HG03378 (cell line): Measurements from ENCODE around the gene DPH5.
"Not testable (repeated sequence)": the region's sequence is repeated elsewhere in the genome, so short reads cannot be mapped to it uniquely, and the experiment has no call there.

ENCODE experiments used
- ATAC-seq: cut with Tn5 transposase; IDR thresholded peaks from one replicate; pipeline ENCODE4 v1.9.1; 2021; ENCODE audit warnings: mild to moderate bottlenecking, moderate library complexity; ENCODE audit not compliant: unreplicated experiment

Gene DPH5

GRCh38 chr1:101025657-101026429 is at the start of gene DPH5:
DPH5 (minus strand) TSS chr1:101025784; CDS start chr1:101025443, 341 bp downstream.
- peak; percentile 76 for ATAC-seq

- no peak for ATAC-seq
Measured at GRCh38 chr1:101073836-101074235, 48.3 kb upstream of the DPH5 start.

GRCh38 chr1:101071470-101071891 is 45.9 kb upstream of the DPH5 start:
- no peak for ATAC-seq

DNA sequence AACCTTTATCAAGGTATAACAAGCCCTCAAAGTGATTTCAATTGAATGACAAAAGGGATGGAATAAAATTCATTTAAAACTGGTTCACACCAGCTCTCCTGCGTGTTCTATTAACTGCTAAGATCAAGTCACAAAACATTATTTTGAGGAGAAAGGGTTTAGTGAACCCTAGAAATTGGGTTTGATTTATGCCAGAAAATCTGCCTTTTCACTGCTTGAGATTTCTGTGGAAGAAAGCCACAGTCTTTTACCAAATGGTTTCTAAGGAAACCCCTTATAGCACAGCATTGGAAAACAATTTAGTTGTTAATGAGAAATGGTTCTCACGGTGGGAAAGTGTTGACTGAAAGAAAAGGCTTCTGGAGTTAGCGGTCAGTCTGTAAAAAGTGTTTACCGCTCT is 43.6 kb upstream of the DPH5 start:
- ATAC-seq = no peak

GRCh38 chr1:101066937-101067335 is 41.4 kb upstream of the DPH5 start:
- not testable (repeated sequence) for ATAC-seq

- ATAC-seq = no peak
Measured at GRCh38 chr1:101066260-101066936, 40.8 kb upstream of the DPH5 start.

- ATAC-seq = peak; percentile 61
Measured at GRCh38 chr1:101065575-101065974, 40.0 kb upstream of the DPH5 start.

- ATAC-seq = no peak
Measured at GRCh38 chr1:101064697-101065096, 39.1 kb upstream of the DPH5 start.

DNA sequence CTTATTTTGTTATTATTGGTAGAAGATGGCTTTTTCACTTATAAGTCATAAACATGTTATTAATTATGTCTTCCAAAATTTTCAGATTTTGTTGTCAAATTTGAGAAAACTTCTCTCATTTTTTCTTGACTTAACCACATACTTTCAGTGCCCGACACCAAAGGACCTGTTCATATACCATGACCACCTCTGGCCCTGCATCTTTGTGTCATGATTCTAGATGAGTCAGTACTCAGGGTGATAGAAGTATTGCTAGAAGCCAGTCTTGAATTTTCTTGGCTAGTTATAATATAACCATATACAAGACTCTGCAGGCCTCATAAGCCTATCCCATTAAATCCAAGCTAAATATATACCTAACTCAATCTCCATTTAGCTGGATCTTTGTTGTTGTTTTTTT is 35.4 kb upstream of the DPH5 start:
- peak; percentile 77 for ATAC-seq

- no peak for ATAC-seq
Measured at GRCh38 chr1:101059945-101060542, 34.5 kb upstream of the DPH5 start.

DNA sequence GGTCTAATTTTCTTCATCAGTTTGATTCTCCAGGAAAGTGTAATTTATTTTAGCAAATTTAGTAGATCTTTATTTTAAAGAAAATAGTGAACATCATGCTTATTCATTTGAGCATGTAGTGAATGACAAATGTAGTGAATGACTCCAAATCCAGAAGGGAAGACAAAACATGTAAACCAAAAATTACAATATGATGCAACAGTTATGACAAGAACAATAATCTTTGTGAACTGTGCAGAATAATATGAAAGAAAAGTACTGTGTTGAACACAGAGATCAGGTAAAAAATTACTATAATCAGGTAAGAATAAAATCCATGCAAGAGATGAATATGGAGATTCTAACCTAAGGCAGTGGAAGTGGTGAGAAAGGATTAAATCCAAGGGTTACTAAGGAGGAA is 30.0 kb upstream of the DPH5 start:
- no peak for ATAC-seq

DNA sequence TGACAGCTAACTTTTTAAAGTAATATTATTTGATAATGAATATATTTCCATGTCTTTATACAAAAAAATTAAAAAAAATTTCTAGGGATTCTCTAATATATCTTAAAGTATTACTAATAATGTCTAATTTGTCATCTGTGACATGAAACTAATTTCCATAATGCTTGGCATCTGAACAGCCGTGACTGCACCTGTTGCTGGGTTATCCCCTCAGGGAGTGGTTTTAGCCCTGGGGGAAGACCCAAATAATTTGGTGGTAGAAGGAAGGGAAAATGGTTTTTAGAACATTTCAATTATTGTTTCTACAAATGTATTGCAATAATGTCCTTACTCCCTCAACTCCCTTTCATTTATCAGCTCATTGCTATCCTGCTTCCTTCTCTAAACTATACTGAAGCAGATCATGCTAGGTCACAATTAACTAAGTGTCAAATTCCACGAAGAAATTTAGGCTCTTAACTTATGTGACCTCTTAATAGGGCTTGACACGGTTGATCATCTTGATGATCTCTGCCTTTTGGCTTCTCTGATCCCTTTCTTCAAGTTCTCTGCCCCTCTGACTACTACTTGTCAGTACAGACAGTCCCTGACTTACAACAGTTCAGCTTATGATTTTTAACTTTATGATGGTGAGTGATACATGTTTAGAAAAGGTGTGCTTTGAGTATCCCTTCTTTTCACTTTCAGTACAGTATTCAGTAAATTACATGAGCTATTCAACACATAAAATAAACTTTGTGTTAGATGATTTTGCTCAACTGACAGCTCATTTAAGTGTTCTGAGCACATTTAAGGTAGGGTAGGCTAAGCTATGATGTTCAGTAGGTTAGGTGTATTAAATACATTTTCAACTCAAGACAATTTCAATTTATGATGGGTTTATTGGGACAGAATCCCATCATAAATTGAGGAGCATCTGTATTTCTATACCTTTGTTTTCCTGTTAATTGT is 26.4 kb upstream of the DPH5 start:
- peak; percentile 86 for ATAC-seq

DNA sequence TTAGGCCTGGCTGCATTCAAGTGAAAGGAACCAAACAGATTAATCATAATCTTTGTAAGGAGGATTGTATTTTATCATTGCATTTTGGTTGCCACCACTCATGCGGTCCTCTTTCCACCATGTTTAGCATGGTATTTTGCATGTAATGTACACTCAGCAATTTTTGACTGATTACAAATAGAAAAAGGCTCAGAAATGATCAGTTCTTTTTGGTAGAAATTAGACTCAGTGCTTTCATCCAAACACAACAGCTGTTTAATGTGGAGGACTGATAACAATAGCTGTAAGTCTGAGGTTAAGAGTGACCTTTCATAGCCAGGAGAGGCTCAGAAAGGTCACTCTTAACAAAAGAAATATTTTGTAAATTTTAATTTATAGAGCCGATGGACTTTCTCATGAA is 25.3 kb upstream of the DPH5 start:
- ATAC-seq = no peak

- no peak for ATAC-seq
Measured at GRCh38 chr1:101044749-101045148, 19.2 kb upstream of the DPH5 start.

DNA sequence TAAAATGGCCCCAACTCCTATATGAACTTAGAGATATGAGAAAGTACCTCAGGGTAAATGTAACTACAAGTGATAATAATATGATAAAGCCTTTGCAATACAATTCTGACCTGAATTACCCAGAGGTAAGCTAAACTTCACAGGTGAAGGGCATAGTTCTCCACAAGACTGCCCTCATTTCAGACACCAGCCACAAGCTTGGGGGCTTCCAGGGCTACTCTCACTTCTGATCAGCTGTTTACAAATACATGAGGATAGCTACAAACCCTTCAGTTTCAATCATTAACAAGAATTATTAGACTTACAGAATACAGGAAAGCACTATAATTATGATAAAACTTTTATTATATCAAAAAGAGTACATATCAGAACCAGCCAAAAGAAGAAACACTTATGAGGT is 18.7 kb upstream of the DPH5 start:
- ATAC-seq = no peak

- ATAC-seq = no peak
Measured at GRCh38 chr1:101043776-101044175, 18.2 kb upstream of the DPH5 start.

DNA sequence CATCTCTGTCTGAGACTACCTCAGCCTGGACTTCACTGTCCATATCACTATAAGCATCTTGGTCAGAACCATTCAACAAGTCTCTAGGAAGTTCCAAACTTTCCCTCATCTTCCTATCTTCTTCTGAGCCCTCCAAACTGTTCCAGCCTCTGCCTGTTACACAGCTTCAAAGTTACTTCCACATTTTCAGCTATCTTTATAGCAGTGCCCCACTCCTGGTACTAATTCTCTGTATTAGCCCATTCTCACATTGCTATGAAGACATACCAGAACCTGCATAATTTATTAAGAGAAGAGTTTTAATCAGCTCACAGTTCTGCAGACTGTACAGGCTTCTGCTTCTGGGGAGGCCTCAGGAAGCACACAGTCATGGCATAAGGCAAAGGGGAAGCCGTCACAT is 15.7 kb upstream of the DPH5 start:
- no peak for ATAC-seq

DNA sequence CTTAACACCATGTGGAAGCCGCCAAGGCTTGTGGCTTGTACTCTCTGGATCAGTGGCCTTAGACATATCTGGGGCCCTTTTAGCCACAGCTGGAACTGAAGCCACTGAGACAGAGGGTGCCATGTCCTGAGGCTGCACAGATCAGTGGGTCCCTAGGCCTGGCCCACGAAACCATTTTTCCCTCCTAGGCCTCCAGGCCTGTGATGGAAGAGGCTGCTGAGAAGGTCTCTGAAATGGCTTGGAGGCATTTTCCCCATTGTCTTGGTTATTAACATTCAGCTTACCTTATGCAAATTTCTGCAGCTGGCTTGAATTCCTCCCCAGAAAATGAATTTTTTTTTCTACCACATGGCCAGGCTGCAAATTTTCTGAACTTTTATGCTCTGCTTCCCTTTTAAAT is 15.1 kb upstream of the DPH5 start:
- no peak for ATAC-seq

DNA sequence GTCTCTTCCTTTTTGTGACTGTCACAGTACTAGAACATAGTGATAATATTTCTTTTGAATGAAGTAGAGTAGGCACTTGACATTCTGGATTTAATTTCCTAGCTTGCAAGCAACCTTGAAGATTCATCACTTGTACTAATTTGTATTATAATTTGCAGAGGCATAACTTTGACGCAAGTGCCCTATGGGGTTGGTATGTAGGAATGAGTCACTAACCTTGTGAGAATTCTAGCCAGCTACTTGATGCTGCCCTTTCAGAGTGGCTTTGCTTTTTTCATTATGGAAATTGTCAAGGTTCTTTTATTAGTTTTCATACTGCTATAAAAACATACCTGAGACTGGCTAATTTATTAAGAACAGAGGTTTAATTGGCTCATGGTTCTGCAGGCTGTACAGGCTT is 13.7 kb upstream of the DPH5 start:
- ATAC-seq = no peak

- ATAC-seq = no peak
Measured at GRCh38 chr1:101037316-101037715, 11.7 kb upstream of the DPH5 start.

GRCh38 chr1:101033017-101033416 is 7.4 kb upstream of the DPH5 start:
- no peak for ATAC-seq
